CD14-positive monocyte (primary cell): ENCODE data around the gene PDE8B. TPM values are rescaled to one million over a fixed set of nuclear protein-coding genes. Genes with fewer than 3 reads are reported as not detected.
A peak's percentile ranks its signal among the peaks of the same experiment; 100 is the strongest.

Source experiments
- DNase-seq, 3 donors: peaks; one replicate each; pipeline ENCODE4 v3.0.0-alpha.2; 2011 to 2022
- H2AFZ ChIP-seq: 2 replicates; pipeline ENCODE4 v1.6.0; 2012; ENCODE audit warnings: mild to moderate bottlenecking, low read depth, low read length, inconsistent platforms; ENCODE audit not compliant: insufficient read depth, poor library complexity, severe bottlenecking
- H3K27ac ChIP-seq, 2 donors: 1 replicate in 1 of 2; 2 replicates in 1 of 2; pipeline ENCODE4 v1.5.1; 2012 to 2013; ENCODE audit warnings: low read length in 2 of 2, control low read depth in 1 of 2, inconsistent platforms in 1 of 2, low read depth in 1 of 2, mild to moderate bottlenecking in 1 of 2
- H3K27me3 ChIP-seq, 2 donors: one replicate each; pipeline versions ENCODE4 v1.6.0 to v1.6.1; 2011 to 2013; ENCODE audit warnings: low read length in 2 of 2; ENCODE audit not compliant: control insufficient read depth in 2 of 2, insufficient read depth in 2 of 2
- H3K36me3 ChIP-seq, 2 donors: replicated peaks in 1 of 2; 1 replicate in 1 of 2; 2 replicates in 1 of 2; pipeline versions ENCODE4 v1.5.1 to v1.6.1; 2012 to 2013; ENCODE audit warnings: low read length in 2 of 2, control low read depth in 1 of 2, inconsistent platforms in 1 of 2, mild to moderate bottlenecking in 1 of 2; ENCODE audit not compliant: insufficient read depth in 2 of 2, control insufficient read depth in 1 of 2
- H3K4me1 ChIP-seq, 2 donors: 1 replicate in 1 of 2; 2 replicates in 1 of 2; pipeline versions ENCODE4 v1.5.1 to v1.6.1; 2012 to 2013; ENCODE audit warnings: low read length in 2 of 2, control low read depth in 1 of 2, inconsistent platforms in 1 of 2, mild to moderate bottlenecking in 1 of 2, moderate library complexity in 1 of 2; ENCODE audit not compliant: insufficient read depth in 2 of 2, control insufficient read depth in 1 of 2
- H3K4me2 ChIP-seq: replicated peaks from 2 replicates; pipeline ENCODE3; 2012; ENCODE audit warnings: low read length, moderate library complexity, mild to moderate bottlenecking; ENCODE audit not compliant: poor library complexity, severe bottlenecking; ENCODE audit errors: extremely low read depth
- H3K4me3 ChIP-seq, 3 experiments: fragments of 200-600 bp in 1 of 3; sonication (generic) in 1 of 3; replicated peaks in 1 of 3; 1 replicate in 2 of 3; 2 replicates in 1 of 3; pipeline ENCODE4 v1.5.1; 2011 to 2013; ENCODE audit warnings: low read length in 3 of 3, mild to moderate bottlenecking in 3 of 3, control low read depth in 2 of 3, low read depth in 2 of 3, inconsistent platforms in 1 of 3, moderate library complexity in 1 of 3
- H3K79me2 ChIP-seq: 2 replicates; pipeline ENCODE4 v1.6.0; 2012; ENCODE audit warnings: mild to moderate bottlenecking, control low read depth, inconsistent platforms, low read length, moderate library complexity; ENCODE audit not compliant: insufficient read depth
- H3K9ac ChIP-seq: 2 replicates; pipeline ENCODE4 v1.6.0; 2017; ENCODE audit warnings: low read length, mild to moderate bottlenecking; ENCODE audit not compliant: insufficient read depth, poor library complexity, severe bottlenecking
- H3K9me3 ChIP-seq, 2 donors: replicated peaks in 1 of 2; 1 replicate in 1 of 2; 2 replicates in 1 of 2; pipeline versions ENCODE4 v1.5.1 to v1.6.1; 2012 to 2013; ENCODE audit warnings: low read length in 2 of 2, control low read depth in 1 of 2; ENCODE audit not compliant: control insufficient read depth in 1 of 2, insufficient read depth in 1 of 2
- H4K20me1 ChIP-seq: 2 replicates; pipeline ENCODE4 v1.6.0; 2012; ENCODE audit warnings: mild to moderate bottlenecking, low read length, control low read depth, moderate library complexity; ENCODE audit not compliant: insufficient read depth
- H3K27ac Mint-ChIP-seq, 7 donors: one replicate each; pipeline ENCODE4 v1.8.0; 2020; ENCODE audit warnings: mild to moderate bottlenecking in 7 of 7, mixed read lengths in 7 of 7, moderate library complexity in 6 of 7, inconsistent platforms in 2 of 7
- H3K27me3 Mint-ChIP-seq, 3 donors: one replicate each; pipeline ENCODE4 v1.8.0; 2021 to 2022; ENCODE audit warnings: low read depth in 3 of 3, mild to moderate bottlenecking in 3 of 3, mixed read lengths in 3 of 3, moderate library complexity in 3 of 3, inconsistent platforms in 1 of 3
- H3K36me3 Mint-ChIP-seq, 2 donors: one replicate each; pipeline ENCODE4 v1.8.0; 2020; ENCODE audit warnings: mixed read lengths in 2 of 2, inconsistent platforms in 1 of 2, mild to moderate bottlenecking in 1 of 2
- H3K4me1 Mint-ChIP-seq: one replicate; pipeline ENCODE4 v1.8.0; 2020; ENCODE audit warnings: mild to moderate bottlenecking, mixed read lengths
- H3K4me3 Mint-ChIP-seq, 2 donors: one replicate each; pipeline ENCODE4 v1.8.0; 2020; ENCODE audit warnings: mild to moderate bottlenecking in 2 of 2, mixed read lengths in 2 of 2, moderate library complexity in 1 of 2
- H3K9me3 Mint-ChIP-seq, 7 donors: one replicate each; pipeline ENCODE4 v1.8.0; 2020 to 2022; ENCODE audit warnings: mixed read lengths in 7 of 7, mild to moderate bottlenecking in 6 of 7, moderate library complexity in 6 of 7, inconsistent platforms in 2 of 7
- WGBS: methylation state at CpG from one replicate; pipeline ENCODE4 v1.1.5; 2013; ENCODE audit warnings: missing lambda C conversion rate; ENCODE audit not compliant: insufficient coverage; 5-methylcytosine and 5-hydroxymethylcytosine counted together
- intact Hi-C, 2 donors: fragments of 100-400 bp; cut with micrococcal nuclease; formaldehyde crosslinking; loops; one replicate each; pipeline versions ENCODE4 v1.15.0 to v1.15.1; 2023
- polyA plus RNA-seq, 3 donors: library from polyadenylated mRNA; depleted of rRNA in 1 of 3; unstranded in 2 of 3; stranded (reverse) in 1 of 3; fragments of 300-500 nt in 2 of 3; fragments of >200 nt in 1 of 3; fragmentation: Illumina TruSeq in 2 of 3; gene quantifications; 1 replicate in 2 of 3; 2 replicates in 1 of 3; pipeline ENCODE4 v1.2.3, GENCODE V29; 2012 to 2021
- TF ChIP-seq, protein P1 (sequence below): fragments of 200-600 bp; IDR thresholded peaks from one replicate; pipeline ENCODE4 v1.8.0; 2022; ENCODE audit warnings: antibody characterized with exemption, mild to moderate bottlenecking

The PDE8B gene
- polyA plus RNA-seq, 3 donors, result 0.11 to 0.61 (median 0.29) TPM

DNA sequence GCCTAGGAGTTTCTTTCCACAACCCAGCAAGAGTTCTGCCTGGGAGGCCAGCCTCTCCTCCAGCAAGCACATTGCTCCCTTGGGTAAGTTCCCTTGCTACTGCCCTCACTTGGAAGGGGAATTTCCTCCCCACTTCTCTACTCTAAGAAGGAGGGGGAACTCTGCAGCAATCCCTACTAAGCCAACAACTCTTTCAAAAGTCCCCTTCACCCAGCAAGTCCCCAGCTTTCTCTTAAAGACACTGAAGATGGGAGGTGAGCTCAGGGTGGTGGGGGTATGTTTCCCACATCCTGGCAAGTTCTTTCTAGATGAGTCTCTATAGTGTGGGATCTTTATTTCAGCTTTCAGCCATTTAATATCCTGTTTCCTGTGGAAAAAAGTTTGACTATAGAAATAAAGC, 49.0 kb downstream of the PDE8B start:
- Mint-ChIP-seq H3K9me3 (peaks cover 0 to 8% (median 0%) of the 10 kb centered on the region in 7 donors), H3K4me3 (no peak overlapping the region), H3K27ac (no peak overlapping the region), H3K4me1 (peaks cover 17% of the 10 kb centered on the region), H3K36me3 (no peaks in the 10 kb centered on the region), H3K27me3 (peaks cover 4 to 7% (median 5%) of the 10 kb centered on the region in 3 donors)
- no peaks in the 10 kb centered on the region for H4K20me1 ChIP-seq
- H3K4me3 ChIP-seq, result no peak overlapping the region
- peak in 1 of 3 donors; percentile 24 for DNase-seq
- H3K4me2 ChIP-seq, result no peak overlapping the region
- peaks cover 0 to 4% of the 10 kb centered on the region in 2 donors for H3K4me1 ChIP-seq
- intact Hi-C loops, result loop anchor here in 1 of 2 donors (1.0 kb wide), 1 partner anchor 27 kb away; no protein-coding TSS in a partner anchor
- no peaks in the 10 kb centered on the region for H3K36me3 ChIP-seq
- H3K27me3 ChIP-seq, result no peaks in the 10 kb centered on the region
- H3K9me3 ChIP-seq, result no peaks in the 10 kb centered on the region
- H2AFZ ChIP-seq, result no peak overlapping the region
- no peak overlapping the region for H3K9ac ChIP-seq
- TF ChIP-seq, protein P1, sequence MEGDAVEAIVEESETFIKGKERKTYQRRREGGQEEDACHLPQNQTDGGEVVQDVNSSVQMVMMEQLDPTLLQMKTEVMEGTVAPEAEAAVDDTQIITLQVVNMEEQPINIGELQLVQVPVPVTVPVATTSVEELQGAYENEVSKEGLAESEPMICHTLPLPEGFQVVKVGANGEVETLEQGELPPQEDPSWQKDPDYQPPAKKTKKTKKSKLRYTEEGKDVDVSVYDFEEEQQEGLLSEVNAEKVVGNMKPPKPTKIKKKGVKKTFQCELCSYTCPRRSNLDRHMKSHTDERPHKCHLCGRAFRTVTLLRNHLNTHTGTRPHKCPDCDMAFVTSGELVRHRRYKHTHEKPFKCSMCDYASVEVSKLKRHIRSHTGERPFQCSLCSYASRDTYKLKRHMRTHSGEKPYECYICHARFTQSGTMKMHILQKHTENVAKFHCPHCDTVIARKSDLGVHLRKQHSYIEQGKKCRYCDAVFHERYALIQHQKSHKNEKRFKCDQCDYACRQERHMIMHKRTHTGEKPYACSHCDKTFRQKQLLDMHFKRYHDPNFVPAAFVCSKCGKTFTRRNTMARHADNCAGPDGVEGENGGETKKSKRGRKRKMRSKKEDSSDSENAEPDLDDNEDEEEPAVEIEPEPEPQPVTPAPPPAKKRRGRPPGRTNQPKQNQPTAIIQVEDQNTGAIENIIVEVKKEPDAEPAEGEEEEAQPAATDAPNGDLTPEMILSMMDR, result no peak
- no peaks in the 10 kb centered on the region for H3K79me2 ChIP-seq
- H3K27ac ChIP-seq, result no peak overlapping the region

DNA sequence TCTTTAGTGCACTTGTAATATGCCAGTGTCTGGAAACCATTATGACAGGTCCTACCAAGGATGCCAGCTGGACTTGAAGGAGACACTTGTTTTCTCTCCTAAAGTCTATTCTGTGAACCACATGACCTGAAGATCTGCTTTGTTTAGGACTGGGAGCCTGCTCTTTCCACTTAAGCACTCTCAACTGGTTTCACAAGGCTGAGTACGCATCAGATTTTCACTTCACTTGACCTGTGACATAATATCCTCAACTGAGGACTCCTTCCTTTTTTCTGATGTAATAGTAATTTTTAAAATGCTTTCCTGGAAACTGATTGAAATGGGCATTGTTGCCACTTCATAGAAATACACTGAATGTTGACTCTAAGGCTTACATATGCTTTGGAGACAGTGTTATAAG, 52.2 kb downstream of the PDE8B start:
- H3K27me3 Mint-ChIP-seq, result peaks cover 1 to 5% (median 4%) of the 10 kb centered on the region in 3 donors
- intact Hi-C loops, result no loop called here
- TF ChIP-seq, protein P1, result no peak
- H3K4me3 Mint-ChIP-seq, result no peak overlapping the region
- Histone ChIP-seq H2AFZ (no peak overlapping the region), H3K27me3 (no peaks in the 10 kb centered on the region), H3K4me1 (peaks cover 0 to 4% of the 10 kb centered on the region in 2 donors), H3K9me3 (no peaks in the 10 kb centered on the region), H3K27ac (no peak overlapping the region), H3K4me2 (no peak overlapping the region), H3K79me2 (no peaks in the 10 kb centered on the region), H3K36me3 (no peaks in the 10 kb centered on the region), H3K9ac (no peak overlapping the region), H3K4me3 (no peak overlapping the region), H4K20me1 (no peaks in the 10 kb centered on the region)
- DNase-seq, result no peak
- WGBS, result no CpG with 5 or more reads among the region's 1 CpG
- H3K4me1 Mint-ChIP-seq, result peaks cover 17% of the 10 kb centered on the region
- no peaks in the 10 kb centered on the region for H3K36me3 Mint-ChIP-seq
- no peak overlapping the region for H3K27ac Mint-ChIP-seq
- peaks cover 0 to 4% (median 0%) of the 10 kb centered on the region in 7 donors for H3K9me3 Mint-ChIP-seq
